Esophagus muscularis mucosa (tissue), 4 donors: ENCODE results near the gene ZNF592.

Source experiments
- EP300 ChIP-seq: sonication (generic); formaldehyde crosslinking; IDR thresholded peaks from one replicate; pipeline ENCODE4 v1.6.1; 2017; ENCODE audit warnings: antibody characterized with exemption
- POLR2AphosphoS5 ChIP-seq, 2 donors: sonication (generic); formaldehyde crosslinking; IDR thresholded peaks; one replicate each; pipeline ENCODE4 v1.6.1; 2017; ENCODE audit warnings: antibody characterized with exemption in 2 of 2
- TF ChIP-seq, protein P1 (sequence below), 3 experiments: fragments of 200-600 bp in 2 of 3; fragments of 450-650 bp in 1 of 3; sonication (generic) in 2 of 3; IDR thresholded peaks; one replicate each; pipeline ENCODE4 v1.5.1; 2017 to 2019; ENCODE audit warnings: antibody characterized with exemption in 3 of 3, mild to moderate bottlenecking in 2 of 3, moderate library complexity in 1 of 3

GRCh38 chr15:84840741-84841429, 92.5 kb downstream of the ZNF592 start:
- TF ChIP-seq, protein P1, sequence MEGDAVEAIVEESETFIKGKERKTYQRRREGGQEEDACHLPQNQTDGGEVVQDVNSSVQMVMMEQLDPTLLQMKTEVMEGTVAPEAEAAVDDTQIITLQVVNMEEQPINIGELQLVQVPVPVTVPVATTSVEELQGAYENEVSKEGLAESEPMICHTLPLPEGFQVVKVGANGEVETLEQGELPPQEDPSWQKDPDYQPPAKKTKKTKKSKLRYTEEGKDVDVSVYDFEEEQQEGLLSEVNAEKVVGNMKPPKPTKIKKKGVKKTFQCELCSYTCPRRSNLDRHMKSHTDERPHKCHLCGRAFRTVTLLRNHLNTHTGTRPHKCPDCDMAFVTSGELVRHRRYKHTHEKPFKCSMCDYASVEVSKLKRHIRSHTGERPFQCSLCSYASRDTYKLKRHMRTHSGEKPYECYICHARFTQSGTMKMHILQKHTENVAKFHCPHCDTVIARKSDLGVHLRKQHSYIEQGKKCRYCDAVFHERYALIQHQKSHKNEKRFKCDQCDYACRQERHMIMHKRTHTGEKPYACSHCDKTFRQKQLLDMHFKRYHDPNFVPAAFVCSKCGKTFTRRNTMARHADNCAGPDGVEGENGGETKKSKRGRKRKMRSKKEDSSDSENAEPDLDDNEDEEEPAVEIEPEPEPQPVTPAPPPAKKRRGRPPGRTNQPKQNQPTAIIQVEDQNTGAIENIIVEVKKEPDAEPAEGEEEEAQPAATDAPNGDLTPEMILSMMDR (IDR thresholded peaks at IDR 0.05), result no peak
- peak; percentile 58 for TF ChIP-seq EP300
- TF ChIP-seq POLR2AphosphoS5 (IDR thresholded peaks at IDR 0.05), result peak; percentile 79 to 85
